Activated CD8-positive, alpha-beta memory T cell treated with anti-CD3 and anti-CD28 coated beads for 48 hours (primary cell): ENCODE data around the gene RGL4.

ENCODE experiments used
- DNase-seq, 3 experiments: peaks; one replicate each; pipeline ENCODE4 v3.0.0-alpha.2; 2020; ENCODE audit warnings: low read depth in 2 of 3, low spot score in 2 of 3

RGL4 gene

DNA sequence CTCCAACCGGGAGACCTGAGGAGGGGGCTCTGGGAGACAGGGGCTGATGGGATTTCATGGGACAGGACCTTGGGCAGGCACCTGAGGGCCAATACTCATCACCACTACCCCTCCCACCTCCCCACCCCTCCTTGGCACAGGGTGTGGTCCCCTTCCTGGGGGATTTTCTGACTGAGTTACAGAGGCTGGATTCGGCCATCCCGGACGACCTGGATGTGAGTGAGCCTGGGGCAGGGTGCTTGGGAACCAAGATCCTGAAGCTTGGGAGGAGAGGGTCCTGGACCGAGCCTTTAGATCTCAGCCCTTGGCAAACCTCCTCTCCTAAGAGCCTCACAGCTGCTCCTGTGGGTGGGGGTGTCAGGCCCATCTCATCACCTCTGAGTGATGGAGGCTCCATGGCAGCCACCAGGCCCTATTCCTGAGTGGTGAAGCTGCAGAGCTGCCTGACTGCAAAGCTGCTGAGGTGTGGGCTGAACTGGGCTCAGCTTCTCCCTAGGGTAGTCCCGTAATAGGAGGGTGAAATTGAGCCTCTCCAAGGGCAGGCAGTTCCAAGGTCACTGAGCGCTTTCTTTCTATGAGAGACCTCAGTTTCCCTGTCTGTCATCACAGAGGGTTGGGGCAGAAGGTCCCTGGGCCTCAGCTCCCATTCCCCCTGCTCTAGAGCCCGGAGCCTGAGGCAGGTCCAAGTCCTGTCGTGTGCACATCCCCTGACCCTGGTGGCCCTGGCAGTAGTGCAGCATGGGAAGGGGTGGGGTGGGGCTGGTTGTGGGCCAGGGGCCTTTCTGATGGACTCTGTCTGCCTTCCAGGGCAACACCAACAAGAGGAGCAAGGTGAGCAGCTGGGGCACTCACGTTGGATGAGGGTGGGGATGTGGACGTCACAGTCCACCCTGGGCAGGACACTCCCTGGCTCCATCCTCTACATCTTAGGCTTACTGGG is 6.5 kb downstream of the RGL4 start:
- no peak for DNase-seq

DNA sequence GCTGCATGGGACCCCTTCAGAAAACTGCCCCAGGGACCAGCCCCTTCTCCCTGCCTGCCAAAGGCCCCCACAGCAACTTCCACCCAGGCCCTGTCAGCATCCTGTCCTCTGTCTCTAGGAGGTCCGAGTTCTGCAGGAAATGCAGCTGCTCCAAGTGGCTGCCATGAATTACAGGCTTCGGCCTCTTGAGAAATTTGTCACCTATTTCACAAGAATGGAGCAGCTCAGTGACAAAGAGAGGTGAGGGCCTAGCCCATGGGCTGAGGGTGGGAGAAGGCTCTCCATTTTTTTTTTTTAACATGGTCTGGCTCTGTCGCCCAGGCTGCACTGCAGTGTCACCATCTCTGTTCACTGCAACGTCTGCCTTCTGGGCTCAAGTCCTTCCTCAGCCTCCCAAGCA is 7.3 kb downstream of the RGL4 start:
- no peak for DNase-seq

DNA sequence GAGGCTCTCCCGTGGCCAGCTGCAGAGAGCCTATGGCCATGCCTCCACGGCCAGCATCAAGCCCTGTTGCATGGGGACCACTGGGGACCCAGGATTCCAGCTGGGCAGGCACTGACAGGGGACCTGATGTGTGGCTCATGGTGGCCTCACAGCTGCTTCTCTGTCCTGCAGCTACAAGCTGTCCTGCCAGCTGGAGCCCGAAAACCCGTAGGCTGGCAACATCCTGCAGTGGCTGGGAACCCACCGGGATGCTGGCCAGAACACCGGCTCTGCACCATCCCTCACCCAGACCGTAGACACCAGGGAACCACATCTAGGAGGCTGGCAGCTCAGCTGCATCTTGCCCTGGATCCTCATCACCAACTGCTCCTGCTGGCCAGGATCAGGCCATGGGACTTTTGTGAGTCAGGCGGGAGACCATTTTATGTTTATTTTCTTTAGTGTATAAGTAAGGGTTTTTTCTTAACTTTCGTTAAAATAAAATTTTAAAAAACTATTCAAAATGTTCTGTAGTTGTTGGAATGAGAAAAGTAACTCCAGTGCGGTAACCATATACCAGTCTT is 7.9 kb downstream of the RGL4 start:
- no peak for DNase-seq

DNA sequence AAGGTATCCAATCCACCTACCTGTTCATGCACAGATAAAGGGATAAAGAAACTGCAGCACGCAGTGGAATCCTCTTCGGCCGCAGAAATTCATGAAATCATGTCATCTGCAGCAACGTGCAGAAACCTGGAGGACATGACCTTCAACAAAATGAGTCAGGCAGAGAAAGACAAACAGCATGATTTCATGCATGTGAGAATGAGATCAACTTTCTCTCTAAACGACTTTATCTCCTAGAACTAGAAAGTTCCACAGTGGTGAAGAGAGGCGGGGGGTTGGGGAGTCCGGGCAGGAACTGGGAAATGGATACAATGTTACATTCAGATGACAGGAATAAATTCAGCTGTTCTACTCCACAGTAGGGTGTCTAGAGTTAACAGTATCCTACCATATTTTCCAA is 9.9 kb downstream of the RGL4 start:
- no peak for DNase-seq

DNA sequence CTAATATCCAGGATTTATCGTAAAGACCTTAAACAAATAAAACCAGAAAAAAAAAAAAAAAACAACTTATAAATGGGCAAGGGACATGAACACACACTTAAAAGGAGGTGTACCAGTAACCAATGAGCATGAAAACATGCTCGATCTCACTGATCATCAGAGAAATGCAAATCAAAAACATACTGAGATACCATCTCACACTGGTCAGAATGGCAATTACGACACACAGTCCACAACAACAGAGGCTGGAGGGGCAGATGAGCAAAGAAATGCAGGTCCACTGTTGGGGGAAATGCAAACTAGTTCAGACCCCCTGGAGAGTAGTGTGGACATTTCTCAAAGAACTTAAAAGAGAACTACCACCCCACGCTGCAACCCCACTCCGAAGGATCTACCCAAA is 13.2 kb downstream of the RGL4 start:
- DNase-seq: no peak

DNA sequence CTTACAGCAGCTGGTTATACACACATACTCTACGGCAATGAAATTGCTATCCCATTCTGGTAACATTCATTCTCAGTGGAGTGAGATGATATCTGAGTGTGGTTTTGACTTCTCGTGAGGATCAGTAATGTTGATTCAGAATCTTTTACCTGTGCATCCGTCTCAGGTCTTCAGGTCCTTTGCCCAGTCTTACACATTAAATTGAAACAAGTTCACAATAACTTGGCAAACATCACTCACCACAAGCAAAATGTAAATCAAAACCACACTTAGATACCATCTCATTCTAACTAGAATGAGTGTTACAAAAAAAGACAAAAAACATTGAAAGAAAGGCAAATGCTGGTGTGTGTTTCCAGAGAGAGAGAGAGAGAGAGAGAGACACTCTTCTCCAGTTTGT is 14.0 kb downstream of the RGL4 start:
- DNase-seq: no peak

DNA sequence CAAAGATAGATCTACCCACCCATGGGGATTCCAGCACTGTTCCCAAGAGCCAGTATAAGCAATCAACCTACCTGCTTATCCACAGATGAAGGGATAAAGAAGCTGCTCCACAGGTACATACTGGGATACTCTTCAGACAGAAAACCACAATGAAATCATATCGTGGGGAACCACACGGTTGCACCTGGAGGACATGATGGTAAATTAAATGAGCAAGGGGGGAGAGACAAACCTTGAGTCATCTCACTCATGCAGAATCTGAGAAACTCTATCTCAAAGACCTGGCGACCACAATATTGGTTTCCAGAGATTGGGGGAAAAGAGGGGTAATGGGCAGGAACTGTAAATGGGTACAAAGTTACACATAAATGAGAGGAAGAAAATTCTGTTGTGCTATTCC is 14.5 kb downstream of the RGL4 start:
- peak in 1 of 3 experiments; percentile 24 for DNase-seq

DNA sequence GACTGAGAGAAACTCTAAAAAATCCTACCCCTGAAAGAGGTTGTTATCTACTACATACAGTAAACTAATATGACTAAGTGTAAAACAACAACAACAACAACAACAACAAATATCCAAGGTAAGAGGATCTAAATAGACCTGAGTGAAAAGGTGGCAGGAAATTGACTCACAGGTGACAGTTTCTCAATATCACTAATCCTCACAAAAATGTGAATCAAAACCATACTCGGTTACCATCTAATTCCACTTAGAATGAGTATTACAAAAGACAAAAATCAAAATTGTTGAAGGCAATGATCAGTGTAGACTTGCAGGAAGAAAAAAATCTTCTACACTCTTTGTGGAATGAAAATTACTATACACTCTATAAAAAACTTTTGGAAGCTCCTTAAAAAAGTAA is 17.5 kb downstream of the RGL4 start:
- no peak for DNase-seq

DNA sequence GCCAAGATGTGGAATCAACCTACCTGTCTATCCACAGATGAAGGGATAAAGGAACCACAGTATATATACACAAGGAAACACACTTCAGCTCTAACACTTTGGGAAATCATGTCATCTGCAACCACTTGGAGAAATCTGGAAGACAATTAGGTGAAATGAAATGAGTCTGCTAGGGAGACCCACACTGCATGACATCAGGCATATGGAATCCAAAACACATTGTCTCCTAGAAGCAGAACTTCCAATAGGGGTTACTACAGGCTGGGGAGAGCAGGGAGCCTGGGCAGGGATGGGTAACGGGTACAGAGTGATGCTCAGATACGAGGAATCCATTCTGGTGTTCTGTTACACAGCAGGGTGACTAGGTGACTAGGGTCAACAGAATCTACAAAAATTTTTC is 18.3 kb downstream of the RGL4 start:
- no peak for DNase-seq

DNA sequence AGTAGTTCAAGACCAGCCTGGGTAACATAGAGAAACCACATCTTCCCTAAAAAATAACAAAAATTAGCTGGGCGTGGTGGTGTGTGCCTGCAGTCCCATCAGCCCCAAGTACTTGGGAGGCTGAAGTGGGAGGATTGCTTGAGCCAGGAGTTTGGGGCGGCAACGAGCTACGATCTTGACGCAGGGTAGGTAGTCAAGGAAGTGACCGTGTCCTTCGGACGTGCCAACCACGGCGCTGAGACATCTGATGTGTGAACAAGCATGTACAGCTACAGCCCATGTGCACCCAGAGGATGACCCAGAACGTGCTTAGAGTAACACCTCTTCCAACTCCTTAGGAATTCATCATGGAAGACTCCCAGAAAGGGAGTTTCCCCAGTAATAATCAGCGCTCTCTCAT is 21.4 kb downstream of the RGL4 start:
- no peak for DNase-seq

DNA sequence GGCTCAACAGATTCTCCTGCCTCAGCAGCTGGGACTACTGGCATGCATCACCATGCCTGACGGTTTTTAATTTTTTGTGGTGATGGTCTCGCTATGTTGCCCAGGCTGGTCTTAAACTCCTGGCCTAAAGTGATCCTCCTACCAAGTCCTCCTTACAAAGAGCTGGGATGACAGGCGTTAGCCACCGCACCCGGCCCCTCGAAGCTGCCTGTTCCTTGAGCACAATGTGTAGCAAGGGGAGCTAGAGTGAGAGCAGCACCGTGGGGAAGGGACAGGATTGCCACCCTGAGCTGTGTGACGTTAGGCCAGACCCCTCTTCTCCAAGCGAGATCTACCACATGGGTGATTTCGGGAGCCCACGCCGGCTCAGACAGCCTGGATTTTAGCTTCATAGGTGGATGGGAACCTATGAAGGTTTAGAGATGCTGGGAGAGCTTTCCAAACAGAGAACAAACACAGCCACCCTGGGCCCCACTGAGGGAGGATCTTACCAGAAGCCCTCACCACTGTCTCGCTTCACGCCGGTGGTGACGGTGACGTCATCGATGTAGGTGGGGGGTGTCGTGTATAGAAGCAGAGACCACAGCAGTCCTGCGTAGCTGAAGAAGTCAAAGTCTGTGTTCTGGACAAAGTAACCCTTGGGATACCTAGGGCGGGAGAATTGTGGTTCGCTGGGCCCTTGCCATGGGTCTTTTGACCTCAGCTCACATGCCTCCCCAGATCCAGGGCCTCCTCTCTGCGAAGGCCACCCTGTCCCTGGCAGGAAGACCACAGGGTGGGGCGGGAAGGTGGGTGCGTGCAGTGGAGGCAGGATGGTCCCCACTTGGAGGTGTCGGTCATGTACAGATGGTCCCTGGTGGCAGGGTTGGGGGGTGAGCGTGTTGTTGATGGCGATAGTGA is 23.1 kb downstream of the RGL4 start:
- DNase-seq: peak in 1 of 3 experiments; percentile 39

DNA sequence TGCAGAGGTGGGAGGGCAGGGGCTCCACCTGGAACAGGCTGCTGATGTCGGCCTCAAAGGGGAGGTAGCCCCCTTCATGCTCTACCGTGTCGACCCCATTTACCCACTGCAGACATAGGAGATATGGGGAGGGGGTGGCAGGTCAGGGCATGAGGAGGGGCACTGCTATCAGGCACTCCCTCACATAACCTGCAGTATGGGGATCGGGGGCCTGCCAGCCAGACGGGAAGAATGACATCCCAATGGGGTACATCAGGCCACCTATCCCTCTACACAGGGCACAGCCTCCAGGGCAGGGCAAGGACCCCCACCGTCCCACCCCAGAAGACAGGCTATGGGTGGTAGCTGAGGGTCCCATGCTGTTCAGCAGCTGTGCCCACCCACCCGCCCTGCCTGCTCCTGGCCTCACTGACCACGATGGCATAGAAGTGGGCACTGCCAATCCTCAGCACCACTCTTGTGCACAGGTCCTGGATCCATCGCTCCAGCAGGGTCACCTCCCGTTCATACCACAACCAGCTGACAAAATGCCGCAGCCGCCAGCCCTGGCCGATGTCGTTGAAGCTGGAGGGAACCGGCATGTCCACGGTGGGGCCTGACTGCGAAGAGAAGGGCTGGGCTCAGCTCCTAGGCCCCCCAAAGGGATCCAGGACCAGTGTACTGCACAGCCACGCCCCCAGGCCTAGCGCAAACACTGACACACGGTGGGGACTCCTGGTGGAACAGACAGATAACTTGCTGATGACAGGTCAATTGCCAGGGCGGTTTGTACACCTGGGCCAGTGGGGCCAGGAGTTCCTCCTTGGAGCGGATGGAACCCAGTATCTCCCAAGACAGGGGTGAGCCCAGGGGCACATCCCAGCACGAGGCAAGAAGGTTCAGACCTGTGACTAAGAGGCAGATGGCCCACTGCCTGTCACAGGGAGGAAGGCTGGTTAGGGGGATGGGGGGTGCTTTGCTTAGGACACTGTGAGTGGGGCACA is 24.1 kb downstream of the RGL4 start:
- DNase-seq: no peak

DNA sequence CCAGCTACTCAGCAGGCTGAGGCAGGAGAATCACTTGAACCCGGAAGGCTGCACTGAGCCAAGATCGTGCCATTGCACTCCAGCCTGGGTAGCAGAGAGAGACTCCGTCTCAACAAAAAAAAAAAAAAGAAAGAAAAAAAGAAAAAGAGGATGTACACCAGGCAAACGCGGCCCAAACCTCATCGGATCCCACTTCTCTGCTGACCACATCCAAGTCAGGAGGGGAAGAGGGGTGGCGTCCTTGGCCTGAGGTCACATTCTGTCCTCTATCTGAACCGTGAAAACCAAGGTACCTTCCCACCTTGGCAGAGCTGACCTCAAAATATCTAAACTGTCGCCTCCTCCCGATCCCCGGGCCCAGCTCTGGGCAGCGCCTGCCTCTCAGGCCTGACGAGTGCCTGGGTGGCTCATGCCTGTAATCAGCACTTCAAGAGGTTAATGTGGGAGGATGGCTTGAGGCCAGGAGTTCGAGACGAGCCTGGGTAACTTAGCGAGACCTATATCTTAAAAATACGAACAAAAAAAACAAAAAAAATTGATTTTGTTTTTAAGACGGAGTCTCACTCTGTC is 25.1 kb downstream of the RGL4 start:
- no peak for DNase-seq

DNA sequence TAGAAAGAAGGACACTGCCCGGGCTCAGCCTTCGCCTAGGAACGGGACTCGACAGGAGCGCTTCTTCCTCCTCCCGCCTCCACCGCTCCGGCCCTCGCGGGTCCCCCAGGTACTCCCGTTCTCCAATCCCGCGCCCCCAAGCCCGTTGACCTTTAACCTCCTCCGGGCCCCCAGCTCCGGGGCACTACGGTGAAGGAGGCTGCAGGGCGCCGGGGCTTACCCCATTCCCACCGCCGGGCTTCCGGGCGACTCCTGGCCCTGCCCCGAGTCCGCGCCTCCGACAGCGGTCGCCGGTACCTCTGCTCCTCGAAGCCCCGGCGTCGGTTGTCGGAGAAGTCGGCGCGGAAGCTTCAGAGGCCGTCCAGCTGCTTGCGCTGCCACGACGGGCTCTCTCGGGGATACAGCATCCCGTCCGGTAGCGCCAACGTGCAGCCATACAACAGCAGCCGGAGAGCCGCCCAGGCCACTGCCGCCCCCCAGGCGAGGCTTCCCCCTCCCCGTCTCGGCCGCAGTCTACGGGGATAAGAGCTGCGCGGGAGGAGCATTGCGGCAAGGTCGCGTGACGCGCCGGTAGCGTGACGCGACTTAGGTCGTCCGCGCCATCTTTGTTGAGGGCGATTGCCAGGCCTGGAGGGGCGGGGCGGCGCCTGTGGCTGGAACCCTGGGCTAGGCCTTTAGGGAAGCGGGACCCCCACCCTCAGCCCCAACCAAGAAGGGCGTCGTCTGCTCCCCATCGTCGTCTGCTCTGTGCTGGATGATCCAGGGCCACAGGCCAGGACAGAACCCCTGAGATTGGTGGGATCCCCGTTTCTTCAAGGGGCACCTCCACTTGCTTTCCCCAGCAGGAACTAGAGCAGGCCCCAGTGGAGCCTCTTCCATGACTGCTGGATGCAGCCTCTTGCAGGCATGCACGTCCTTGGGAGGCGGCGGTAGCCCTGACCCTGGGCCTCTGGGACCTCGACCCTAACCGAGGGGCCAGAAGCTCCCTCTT is 26.3 kb downstream of the RGL4 start:
- DNase-seq: peak; percentile 56 to 75 (median 66)

DNA sequence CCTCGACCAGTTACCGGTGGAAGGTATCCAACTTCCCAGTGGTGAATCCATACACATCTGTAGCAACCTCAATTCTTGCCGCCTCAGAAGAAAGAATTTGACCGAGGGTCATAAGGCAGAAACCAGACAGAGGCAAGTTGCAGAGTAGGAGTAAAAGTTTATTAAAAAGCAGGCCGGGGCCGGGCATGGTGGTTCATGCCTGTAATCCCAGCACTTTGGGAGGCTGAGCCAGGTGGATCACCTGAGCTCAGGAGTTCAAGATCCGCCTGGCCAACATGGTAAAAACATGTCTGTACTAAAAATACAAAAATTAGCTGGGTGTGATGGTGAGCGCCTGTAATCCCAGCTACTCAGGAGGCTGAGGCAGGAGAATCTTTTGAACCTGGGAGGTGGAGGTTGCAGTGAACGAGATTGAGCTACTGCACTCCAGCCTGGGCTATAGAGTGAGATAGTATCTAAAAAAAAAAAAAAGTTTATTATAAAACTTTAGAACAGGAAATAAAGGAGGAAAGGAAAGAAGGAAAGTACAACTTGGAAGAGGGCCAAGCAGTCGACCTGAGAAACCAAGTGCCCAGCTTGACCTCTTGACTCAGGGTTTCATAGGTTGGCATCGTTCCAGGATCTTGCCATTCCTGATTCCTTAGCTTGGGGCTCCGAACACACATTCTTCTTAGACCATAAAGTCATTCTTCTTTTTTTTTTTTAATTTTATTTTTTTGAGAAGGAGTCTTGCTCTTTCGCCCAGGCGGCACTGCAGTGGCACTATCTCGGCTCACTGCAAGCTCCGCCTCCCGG is 27.8 kb downstream of the RGL4 start:
- DNase-seq: no peak

DNA sequence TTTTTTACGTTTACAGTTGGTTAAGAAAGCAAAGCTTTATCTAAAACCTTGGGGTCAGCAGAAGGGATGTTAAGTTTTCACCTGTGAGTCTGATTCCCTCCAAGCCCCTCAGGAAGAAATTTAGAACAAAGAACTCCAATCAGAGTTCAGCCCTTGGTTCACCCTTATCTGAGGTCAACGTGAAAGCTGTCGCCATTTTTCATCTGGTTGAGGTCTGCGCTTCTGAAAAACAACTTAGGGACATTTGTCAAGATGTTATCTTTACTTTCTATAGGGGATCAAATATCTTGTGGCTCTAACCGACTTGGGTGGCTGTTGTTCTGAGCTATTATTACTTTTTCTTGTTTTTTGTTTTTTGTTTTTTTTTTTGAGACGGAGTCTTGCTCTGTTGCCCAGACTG is 30.0 kb downstream of the RGL4 start:
- no peak for DNase-seq

DNA sequence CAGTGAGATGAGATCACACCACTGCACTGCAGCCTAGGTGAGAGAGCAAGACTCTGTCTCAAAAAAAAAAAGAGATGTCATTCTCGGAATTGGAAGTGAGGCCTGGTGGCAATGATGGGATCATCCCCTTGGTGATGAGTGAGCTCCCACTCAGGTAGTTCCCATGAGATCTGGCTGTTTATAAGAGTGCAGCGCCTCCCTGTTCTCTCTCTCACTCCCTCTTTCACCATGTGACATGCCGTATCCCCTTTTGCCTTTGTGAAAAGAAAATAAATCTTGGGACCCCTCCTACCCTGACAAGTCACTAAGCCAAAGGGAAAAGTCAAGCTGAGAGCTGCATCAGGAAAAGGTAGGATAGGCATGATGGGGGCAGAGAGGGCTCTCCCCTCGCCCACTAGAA is 31.3 kb downstream of the RGL4 start:
- DNase-seq: no peak

DNA sequence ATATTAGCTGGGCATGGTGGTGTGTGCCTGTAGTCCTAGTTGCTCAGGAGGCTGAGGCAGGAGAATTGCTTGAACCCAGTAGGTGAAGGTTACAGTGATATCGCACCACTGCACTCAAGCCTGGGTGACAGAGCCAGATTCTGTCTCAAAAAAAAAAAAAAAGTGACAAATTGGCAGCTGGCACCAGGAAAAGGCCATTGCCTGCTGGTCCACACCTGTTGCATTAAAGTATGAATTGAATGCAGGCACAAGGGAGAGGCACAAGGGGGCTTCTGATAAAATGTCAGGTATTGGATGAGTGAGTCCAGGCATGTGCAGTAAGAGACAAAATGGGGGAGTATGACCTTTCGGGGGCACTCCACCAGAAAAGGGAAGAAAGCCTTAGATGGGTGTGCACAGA is 31.9 kb downstream of the RGL4 start:
- DNase-seq: no peak
